Psoas muscle (tissue), 8 donors: ENCODE measurements around the gene EIF5B. TPM values are rescaled to one million over a fixed set of nuclear protein-coding genes. Genes with fewer than 3 reads are reported as not detected.
"Not testable (repeated sequence)": the region's sequence is repeated elsewhere in the genome, so short reads cannot be mapped to it uniquely, and the experiment has no call there.

ENCODE experiments used
- ATAC-seq, 4 donors: fragments of 200-7000 bp; cut with Tn5 transposase; one replicate each; pipeline ENCODE4 v1.9.1; 2020; ENCODE audit warnings: moderate library complexity in 3 of 4, mild to moderate bottlenecking in 2 of 4
- DNase-seq, 2 donors: peaks; one replicate each; pipeline ENCODE4 v3.0.0-alpha.2; 2020
- H3K27ac ChIP-seq: fragments of 200-600 bp; one replicate; pipeline ENCODE4 v1.8.0; 2022
- H3K27me3 ChIP-seq, 3 donors: fragments of 200-600 bp in 1 of 3; one replicate each; pipeline versions ENCODE4 v1.6.1 to v1.8.0; 2013 to 2022; ENCODE audit warnings: low read length in 2 of 3, mild to moderate bottlenecking in 2 of 3, moderate library complexity in 1 of 3; ENCODE audit not compliant: insufficient read depth in 3 of 3
- H3K36me3 ChIP-seq, 2 donors: fragments of 200-600 bp in 1 of 2; one replicate each; pipeline versions ENCODE4 v1.6.1 to v1.8.0; 2013 to 2022; ENCODE audit warnings: low read depth in 1 of 2, mild to moderate bottlenecking in 1 of 2, moderate library complexity in 1 of 2; ENCODE audit not compliant: insufficient read depth in 1 of 2
- H3K4me1 ChIP-seq: fragments of 200-600 bp; one replicate; pipeline ENCODE4 v1.8.0; 2022
- H3K4me3 ChIP-seq: fragments of 200-600 bp; one replicate; pipeline ENCODE4 v1.8.0; 2022; ENCODE audit warnings: mild to moderate bottlenecking
- H3K9me3 ChIP-seq: fragments of 200-600 bp; one replicate; pipeline ENCODE4 v1.8.0; 2022
- CTCF ChIP-seq: fragments of 200-600 bp; IDR thresholded peaks from one replicate; pipeline ENCODE4 v1.8.0; 2022; ENCODE audit warnings: antibody characterized with exemption
- WGBS, 3 donors: extraction: QIAGEN DNeasy Blood & Tissue Kit; methylation state at CpG; one replicate each; pipeline versions ENCODE4 v1.1.6 to v1.1.7; 2013; 5-methylcytosine and 5-hydroxymethylcytosine counted together
- intact Hi-C, 2 donors: fragments of 100-400 bp; cut with DNase I; formaldehyde crosslinking; loops; one replicate each; pipeline versions ENCODE4 v1.11.0 to v1.14.2; 2022
- polyA plus RNA-seq, 3 donors: library from polyadenylated mRNA; stranded (reverse); fragments of 200-250 nt; gene quantifications; one replicate each; pipeline ENCODE4 v1.2.3, GENCODE V29; 2013
- total RNA-seq, 4 donors: library from RNA; stranded (reverse); fragmentation: NEBNext Ultra II Directional in 2 of 4; extraction: Animal tissue kit (Norgen Biotek cat#: 25700) in 2 of 4; gene quantifications; one replicate each; pipeline versions ENCODE4 v1.2.1 to v1.2.4, GENCODE V29; 2021 to 2023
- donor health status: healthy with polysubstance abuse.
- donor health status: DM: no; HTN: no; CAD: no; lungs with moderate emphysema.
- donor health status: Bipolar disorder and iron deficiency.
- donor health status: healthy.
- donor health status: DM: yes; HTN: yes; CAD: no.
- donor health status: DM: no; HTN: no; CAD: no.
- donor health status: DM: no; HTN: no; CAD: no.
- donor health status: DM: yes; HTN: yes; CAD: no.

EIF5B gene
- total and polyA plus RNA-seq, 7 donors, result 54.2 to 117 (median 81.0) TPM

DNA sequence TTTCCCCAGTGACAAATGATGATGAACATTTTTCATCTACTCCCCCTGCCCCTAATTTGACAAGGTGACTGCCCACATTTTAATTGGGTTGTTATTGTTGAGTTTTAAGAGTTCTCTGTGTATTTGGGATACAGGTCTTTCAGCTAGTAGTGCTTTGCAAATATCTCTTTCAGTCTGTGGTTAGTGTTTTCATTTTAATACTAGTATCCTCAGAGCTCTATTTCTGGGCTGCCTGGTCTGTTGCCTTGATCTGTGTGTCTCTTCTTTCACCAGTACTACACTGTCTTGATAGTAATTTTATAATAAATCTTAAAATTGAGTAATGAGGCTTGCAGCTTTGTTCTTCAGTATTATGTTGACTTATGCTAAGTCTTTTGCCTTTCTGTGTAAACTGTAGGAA, 19.7 kb downstream of the EIF5B start:
- TF ChIP-seq CTCF, result no peak
- H3K27ac ChIP-seq, result no peak overlapping the region
- intact Hi-C loops, result no loop called here
- no peaks in the 10 kb centered on the region for H3K27me3 ChIP-seq
- ATAC-seq, result no peak
- DNase-seq, result no peak
- no peaks in the 10 kb centered on the region for H3K9me3 ChIP-seq
- H3K4me3 ChIP-seq, result no peak overlapping the region
- H3K4me1 ChIP-seq, result peaks cover 15% of the 10 kb centered on the region
- H3K36me3 ChIP-seq, result peaks cover 0 to 9% of the 10 kb centered on the region in 2 donors

DNA sequence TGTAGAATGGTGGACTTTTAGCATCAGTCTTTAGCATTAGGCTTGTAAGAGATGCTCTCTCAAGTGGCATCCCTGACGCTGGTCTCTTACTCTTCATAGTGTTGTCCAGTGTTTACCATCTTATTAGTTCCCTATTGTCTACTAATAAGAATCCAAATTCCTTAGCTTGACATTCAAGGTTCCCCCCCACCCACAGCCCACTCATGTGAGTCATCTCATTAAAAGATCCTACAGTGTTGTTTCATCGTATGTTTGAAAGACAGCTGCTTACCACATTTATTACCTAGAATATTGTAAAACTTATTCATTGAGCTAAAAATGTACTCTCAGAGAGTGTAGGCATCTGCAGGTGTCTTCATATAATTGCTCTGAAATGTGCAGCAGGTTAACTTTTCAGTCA, 28.5 kb downstream of the EIF5B start:
- no peak for TF ChIP-seq CTCF
- no peaks in the 10 kb centered on the region for H3K4me1 ChIP-seq
- DNase-seq (no peak), ATAC-seq (no peak)
- H3K27me3 ChIP-seq, result no peaks in the 10 kb centered on the region
- 45 to 75% (median 57%) methylated on average over 2 of the region's 2 CpGs for WGBS, 3 donors
- H3K4me3 ChIP-seq, result no peak overlapping the region
- no peaks in the 10 kb centered on the region for H3K9me3 ChIP-seq
- intact Hi-C loops, result no loop called here
- peaks cover 10 to 96% of the 10 kb centered on the region in 2 donors for H3K36me3 ChIP-seq
- no peak overlapping the region for H3K27ac ChIP-seq

- H3K4me1 ChIP-seq, ATAC-seq, H3K4me3 ChIP-seq, H3K27ac ChIP-seq, H3K9me3 ChIP-seq, DNase-seq, intact Hi-C loops, H3K27me3 ChIP-seq: not testable (repeated sequence)
- 94 to 96% (median 94%) methylated on average over 5 of the region's 5 CpGs for WGBS, 3 donors
- peaks cover 10 to 100% of the 10 kb centered on the region in 2 donors for H3K36me3 ChIP-seq
Observed at GRCh38 chr2:99368854-99369253, 31.7 kb downstream of the EIF5B start.

DNA sequence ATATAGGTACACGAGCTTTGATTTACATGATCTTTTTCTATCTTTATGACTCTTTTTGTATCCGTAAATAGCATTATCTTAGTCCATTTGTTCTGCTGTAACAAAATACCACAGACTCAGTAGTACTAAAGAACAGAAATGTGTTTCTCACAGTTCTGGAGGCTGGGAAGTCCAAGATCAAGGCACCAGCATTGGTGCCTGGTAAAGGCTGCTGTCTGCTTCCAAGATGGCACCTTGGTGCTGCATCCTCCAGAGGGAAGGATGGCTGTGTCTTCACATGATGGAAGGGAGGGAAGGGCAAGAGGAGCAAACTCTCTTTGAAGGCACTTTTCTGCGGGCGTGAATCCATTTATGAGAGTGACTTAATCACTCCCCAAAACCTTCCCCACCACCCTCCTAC, 36.0 kb downstream of the EIF5B start:
- WGBS, 3 donors, result 97 to 100% (median 98%) methylated on average over 4 of the region's 4 CpGs
- Histone ChIP-seq H3K27ac (no peak overlapping the region), H3K27me3 (no peaks in the 10 kb centered on the region), H3K4me3 (no peak overlapping the region), H3K36me3 (peaks cover 0 to 100% of the 10 kb centered on the region in 2 donors), H3K4me1 (no peaks in the 10 kb centered on the region), H3K9me3 (peaks cover 5% of the 10 kb centered on the region)
- TF ChIP-seq CTCF, result no peak
- ATAC-seq (no peak), DNase-seq (no peak)
- intact Hi-C loops, result no loop called here

- TF ChIP-seq CTCF, result no peak
- Histone ChIP-seq H3K9me3 (peaks cover 5% of the 10 kb centered on the region), H3K4me3 (no peak overlapping the region), H3K27me3 (no peaks in the 10 kb centered on the region), H3K27ac (no peak overlapping the region), H3K4me1 (no peaks in the 10 kb centered on the region), H3K36me3 (peaks cover 0 to 100% of the 10 kb centered on the region in 2 donors)
- intact Hi-C loops, result no loop called here
- DNase-seq, result no peak
- no peak for ATAC-seq
Observed at GRCh38 chr2:99374747-99375146, 37.6 kb downstream of the EIF5B start.
